Ovary (tissue), 9 donors: ENCODE data around the gene PHACTR1. TPM values are rescaled to one million over a fixed set of nuclear protein-coding genes. Genes with fewer than 3 reads are reported as not detected.

Experiments used
- DNase-seq, 5 donors: peaks; one replicate each; pipeline ENCODE4 v3.0.0-alpha.2; 2019 to 2020
- H3K27ac ChIP-seq, 2 donors: fragments of 200-600 bp; one replicate each; pipeline versions ENCODE4 v1.5.1 to v1.8.0; 2019 to 2022
- H3K27me3 ChIP-seq: fragments of 200-600 bp; one replicate; pipeline ENCODE4 v1.8.0; 2022
- H3K36me3 ChIP-seq: fragments of 200-600 bp; sonication (generic); one replicate; pipeline ENCODE4 v1.5.1; 2019
- H3K4me1 ChIP-seq: one replicate; pipeline ENCODE4 v1.8.1; 2013; ENCODE audit warnings: mild to moderate bottlenecking, moderate library complexity; ENCODE audit not compliant: insufficient read depth
- H3K4me3 ChIP-seq: fragments of 200-600 bp; sonication (generic); one replicate; pipeline ENCODE4 v1.5.1; 2017
- H3K9me3 ChIP-seq, 2 donors: fragments of 200-600 bp in 1 of 2; sonication (generic) in 1 of 2; one replicate each; pipeline versions ENCODE4 v1.5.1 to v1.8.1; 2013 to 2019; ENCODE audit warnings: mild to moderate bottlenecking in 1 of 2, moderate library complexity in 1 of 2
- EP300 ChIP-seq: sonication (generic); formaldehyde crosslinking; IDR thresholded peaks from one replicate; pipeline ENCODE4 v1.6.1; 2017; ENCODE audit warnings: antibody characterized with exemption
- POLR2A ChIP-seq: fragments of 450-650 bp; IDR thresholded peaks from one replicate; pipeline ENCODE4 v1.6.1; 2017; ENCODE audit warnings: antibody characterized with exemption, mild to moderate bottlenecking, moderate library complexity
- WGBS, 3 donors: extraction: QIAGEN DNeasy Blood & Tissue Kit in 1 of 3; methylation state at CpG; one replicate each; pipeline versions ENCODE4 v1.1.5 to v1.1.7; 2013 to 2017; 5-methylcytosine and 5-hydroxymethylcytosine counted together
- intact Hi-C, 4 donors: fragments of 100-400 bp; cut with DNase I; formaldehyde crosslinking; loops; one replicate each; pipeline versions ENCODE4 v1.11.0 to v1.15.1; 2022 to 2023
- polyA plus RNA-seq, 2 donors: library from polyadenylated mRNA; stranded (reverse); fragments of 200-250 nt in 1 of 2; fragments of 350-450 nt in 1 of 2; fragmentation: Illumina TruSeq in 1 of 2; extraction: RNeasy Lipid Tissue Mini Kit (QIAGEN cat#74804) in 1 of 2; gene quantifications; one replicate each; pipeline ENCODE4 v1.2.3, GENCODE V29; 2013 to 2014
- total RNA-seq, 7 donors: library from RNA; depleted of rRNA in 2 of 7; stranded (reverse); fragments of >200 nt in 2 of 7; fragmentation: NEBNext Ultra II Directional in 3 of 7; extraction: Animal tissue kit (Norgen Biotek cat#: 25700) in 3 of 7; gene quantifications; one replicate each; pipeline versions ENCODE4 v1.1.0 to v1.2.4, GENCODE V29; 2016 to 2023
- TF ChIP-seq, protein P1 (sequence below), 3 donors: fragments of 450-650 bp in 2 of 3; fragments of 200-600 bp in 1 of 3; IDR thresholded peaks; one replicate each; pipeline versions ENCODE4 v1.5.1 to v1.8.0; 2016 to 2022; ENCODE audit warnings: antibody characterized with exemption in 3 of 3, mild to moderate bottlenecking in 1 of 3
- donor health status: DM: no; HTN: no; CAD: no; lungs with moderate emphysema.
- donor health status: DM: no; HTN: no; CAD: no.
- donor health status: Bipolar disorder and iron deficiency.
- donor health status: DM: yes; HTN: yes; CAD: no.
- donor health status: DM: no; HTN: no; CAD: no.
- donor health status: DM: yes; HTN: yes; CAD: no.

PHACTR1 gene
- total and polyA plus RNA-seq, 9 donors: 0.48 to 10.9 (median 3.7) TPM

DNA sequence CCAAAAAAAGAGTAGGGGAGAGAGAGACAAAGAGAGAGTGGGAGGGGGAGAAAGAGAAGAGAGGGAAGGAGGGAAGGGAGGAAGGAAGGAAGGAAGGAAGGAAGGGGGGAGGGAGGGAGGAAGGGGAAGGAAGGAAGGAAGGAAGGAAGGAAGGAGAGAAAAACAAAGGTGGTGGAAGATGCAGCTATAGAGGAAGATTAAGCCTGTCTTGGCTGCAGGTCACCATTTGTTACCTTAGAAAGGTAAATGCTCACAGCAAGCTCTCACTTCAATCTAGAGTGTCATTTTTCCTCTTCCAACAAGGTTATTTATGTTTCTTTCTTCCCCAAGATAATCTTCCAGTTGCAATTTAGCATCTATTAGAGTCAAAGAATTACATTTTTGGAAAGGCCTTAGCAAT, 284.0 kb downstream of the PHACTR1 start:
- no peaks in the 10 kb centered on the region for H3K9me3 ChIP-seq
- no peaks in the 10 kb centered on the region for H3K36me3 ChIP-seq
- H3K27me3 ChIP-seq: no peaks in the 10 kb centered on the region
- no peaks in the 10 kb centered on the region for H3K4me1 ChIP-seq
- H3K27ac ChIP-seq: no peak overlapping the region
- intact Hi-C loops: no loop called here
- no peak overlapping the region for H3K4me3 ChIP-seq
- DNase-seq: no peak
- TF ChIP-seq, protein P1, sequence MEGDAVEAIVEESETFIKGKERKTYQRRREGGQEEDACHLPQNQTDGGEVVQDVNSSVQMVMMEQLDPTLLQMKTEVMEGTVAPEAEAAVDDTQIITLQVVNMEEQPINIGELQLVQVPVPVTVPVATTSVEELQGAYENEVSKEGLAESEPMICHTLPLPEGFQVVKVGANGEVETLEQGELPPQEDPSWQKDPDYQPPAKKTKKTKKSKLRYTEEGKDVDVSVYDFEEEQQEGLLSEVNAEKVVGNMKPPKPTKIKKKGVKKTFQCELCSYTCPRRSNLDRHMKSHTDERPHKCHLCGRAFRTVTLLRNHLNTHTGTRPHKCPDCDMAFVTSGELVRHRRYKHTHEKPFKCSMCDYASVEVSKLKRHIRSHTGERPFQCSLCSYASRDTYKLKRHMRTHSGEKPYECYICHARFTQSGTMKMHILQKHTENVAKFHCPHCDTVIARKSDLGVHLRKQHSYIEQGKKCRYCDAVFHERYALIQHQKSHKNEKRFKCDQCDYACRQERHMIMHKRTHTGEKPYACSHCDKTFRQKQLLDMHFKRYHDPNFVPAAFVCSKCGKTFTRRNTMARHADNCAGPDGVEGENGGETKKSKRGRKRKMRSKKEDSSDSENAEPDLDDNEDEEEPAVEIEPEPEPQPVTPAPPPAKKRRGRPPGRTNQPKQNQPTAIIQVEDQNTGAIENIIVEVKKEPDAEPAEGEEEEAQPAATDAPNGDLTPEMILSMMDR (IDR thresholded peaks at IDR 0.05): no peak
- no peak for TF ChIP-seq EP300
- no peak for TF ChIP-seq POLR2A

DNA sequence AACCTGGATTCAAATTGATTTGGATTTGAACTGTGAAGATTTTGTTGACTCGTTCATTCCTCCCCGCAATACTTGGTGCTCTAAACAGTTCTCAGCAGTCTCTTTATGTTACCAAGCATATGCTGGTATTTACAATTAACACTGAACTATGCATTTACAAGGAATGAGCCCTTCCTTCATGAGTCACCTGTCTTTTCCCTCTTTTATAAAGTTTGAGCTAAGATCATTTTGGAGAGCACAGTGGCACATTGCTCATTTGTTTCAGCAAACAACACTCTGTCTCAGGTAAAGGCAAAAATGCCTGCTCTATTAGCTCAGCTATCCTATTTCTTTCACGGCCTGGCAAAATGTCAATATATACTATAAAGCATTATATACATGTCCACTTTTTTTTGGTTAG, 285.4 kb downstream of the PHACTR1 start:
- no peak overlapping the region for H3K27ac ChIP-seq
- no peaks in the 10 kb centered on the region for H3K4me1 ChIP-seq
- H3K4me3 ChIP-seq: no peak overlapping the region
- WGBS, 3 donors: 81 to 88% (median 85%) methylated on average over 3 of the region's 3 CpGs
- no peaks in the 10 kb centered on the region for H3K27me3 ChIP-seq
- no peaks in the 10 kb centered on the region for H3K36me3 ChIP-seq
- H3K9me3 ChIP-seq: no peaks in the 10 kb centered on the region
- DNase-seq: no peak
- intact Hi-C loops: no loop called here
- TF ChIP-seq, protein P1 (IDR thresholded peaks at IDR 0.05): no peak
- TF ChIP-seq EP300: no peak
- TF ChIP-seq POLR2A: no peak

DNA sequence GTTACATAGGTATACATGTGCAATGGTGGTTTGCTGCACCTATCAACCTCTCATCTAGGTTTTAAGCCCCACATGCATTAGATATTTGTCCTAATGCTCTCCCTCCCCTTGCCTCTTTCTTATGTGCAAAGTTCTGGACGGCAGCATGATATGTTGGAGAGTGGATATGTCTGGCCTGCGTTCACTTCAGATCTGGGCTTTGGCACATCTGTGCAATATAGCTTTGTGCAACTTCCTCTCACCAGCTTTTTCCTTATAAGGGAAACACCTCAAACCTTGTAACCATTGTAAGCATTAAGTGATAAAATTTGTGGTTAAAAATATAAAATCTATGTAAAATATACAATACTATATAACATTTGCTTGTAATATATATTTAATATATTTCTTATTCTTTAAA, 288.0 kb downstream of the PHACTR1 start:
- H3K4me3 ChIP-seq: no peak overlapping the region
- no peak overlapping the region for H3K27ac ChIP-seq
- DNase-seq: no peak
- intact Hi-C loops: no loop called here
- H3K27me3 ChIP-seq: no peaks in the 10 kb centered on the region
- H3K36me3 ChIP-seq: no peaks in the 10 kb centered on the region
- H3K4me1 ChIP-seq: no peaks in the 10 kb centered on the region
- TF ChIP-seq POLR2A (no peak), EP300 (no peak)
- TF ChIP-seq, protein P1 (IDR thresholded peaks at IDR 0.05): no peak
- WGBS, 3 donors: 56 to 67% (median 60%) methylated on average over 2 of the region's 2 CpGs
- no peaks in the 10 kb centered on the region for H3K9me3 ChIP-seq

DNA sequence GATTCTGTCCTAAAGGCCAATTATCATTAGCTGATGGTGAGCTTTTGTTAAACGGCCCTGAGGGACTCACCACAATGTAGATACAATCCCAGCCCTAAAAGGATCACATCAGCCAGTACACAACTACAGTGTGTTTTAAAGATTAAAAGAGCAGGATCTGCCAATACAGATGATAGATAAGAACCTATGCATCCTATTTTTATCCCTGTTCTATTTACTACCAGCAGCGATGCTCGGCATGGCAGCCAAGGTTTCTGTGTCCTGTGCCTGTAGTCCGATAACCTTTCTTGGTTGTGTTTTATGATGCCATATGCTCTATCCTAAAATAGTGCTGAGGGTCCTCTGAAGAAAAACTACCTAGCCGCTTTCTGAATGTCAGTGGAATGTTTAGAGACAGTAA, 289.4 kb downstream of the PHACTR1 start:
- intact Hi-C loops: no loop called here
- H3K27me3 ChIP-seq: no peaks in the 10 kb centered on the region
- whole genome bisulfite sequencing, 3 donors: 87 to 95% (median 92%) methylated on average over 5 of the region's 5 CpGs
- no peaks in the 10 kb centered on the region for H3K36me3 ChIP-seq
- TF ChIP-seq POLR2A: no peak
- TF ChIP-seq, protein P1 (IDR thresholded peaks at IDR 0.05): no peak
- TF ChIP-seq EP300: no peak
- H3K9me3 ChIP-seq: no peaks in the 10 kb centered on the region
- no peak overlapping the region for H3K4me3 ChIP-seq
- H3K27ac ChIP-seq: no peak overlapping the region
- no peaks in the 10 kb centered on the region for H3K4me1 ChIP-seq
- DNase-seq: no peak
